Panc1 (cell line): ENCODE measurements around the gene LPP. TPM values are rescaled to one million over a fixed set of nuclear protein-coding genes. Genes with fewer than 3 reads are reported as not detected.

ENCODE experiments used
- ATAC-seq: fragments of 200-7000 bp; cut with Tn5 transposase; 2 replicates; pipeline ENCODE4 v1.9.1; 2020; ENCODE audit warnings: mild to moderate bottlenecking, moderate library complexity
- BruUV-seq: library from RNA; stranded (reverse); fragments of 400-500 nt; replicated peaks from 2 replicates; lab custom pipeline; 2021; lab: Mats Ljungman, UMichigan
- CTCF ChIA-PET: fragments of 300-600 bp; sonication (Branson Sonifier 250); formaldehyde crosslinking; loops from one replicate; lab custom pipeline; 2022; ENCODE audit warnings: antibody characterized with exemption; lab: Charles Lee
- POLR2A ChIA-PET: fragments of 300-600 bp; sonication (Branson Sonifier 250); formaldehyde crosslinking; loops from one replicate; lab custom pipeline; 2022; ENCODE audit warnings: antibody characterized with exemption; lab: Charles Lee
- DNase-seq: peaks from one replicate; pipeline ENCODE4 v3.0.0-alpha.2; 2010; ENCODE audit warnings: low read depth, low spot score
- H3K27ac ChIP-seq: 2 replicates; pipeline ENCODE4 v1.5.1; 2011; ENCODE audit warnings: mild to moderate bottlenecking, low read length, inconsistent platforms
- H3K27me3 ChIP-seq: fragments of 200-500 bp; sonication (Bioruptor generic); 2 replicates; pipeline ENCODE4 v1.6.0; 2014; ENCODE audit warnings: low read length, inconsistent platforms; ENCODE audit not compliant: control insufficient read depth, insufficient read depth
- H3K36me3 ChIP-seq: fragments of 200-500 bp; sonication (Bioruptor generic); 2 replicates; pipeline ENCODE4 v1.5.1; 2014; ENCODE audit warnings: inconsistent platforms, mild to moderate bottlenecking, low read length, moderate library complexity; ENCODE audit not compliant: control insufficient read depth, insufficient read depth
- H3K4me1 ChIP-seq: 2 replicates; pipeline ENCODE4 v1.5.1; 2011; ENCODE audit warnings: inconsistent platforms, mild to moderate bottlenecking, low read length, moderate library complexity; ENCODE audit not compliant: control insufficient read depth, insufficient read depth
- H3K4me3 ChIP-seq, 2 experiments: 2 replicates each; pipeline ENCODE4 v1.5.1; 2011 to 2012; ENCODE audit warnings: low read depth in 2 of 2, low read length in 2 of 2, mild to moderate bottlenecking in 2 of 2, inconsistent platforms in 1 of 2, moderate library complexity in 1 of 2
- H3K9me3 ChIP-seq: fragments of 200-500 bp; sonication (Bioruptor generic); 2 replicates; pipeline ENCODE4 v1.5.1; 2014; ENCODE audit warnings: low read depth, mild to moderate bottlenecking, inconsistent platforms, low read length, moderate library complexity; ENCODE audit not compliant: control insufficient read depth, insufficient read depth
- POLR2AphosphoS5 ChIP-seq: IDR thresholded peaks from 2 replicates; pipeline ENCODE4 v1.6.1; 2012; ENCODE audit warnings: mild to moderate bottlenecking, low read depth, low read length, moderate library complexity
- REST ChIP-seq, 2 experiments: IDR thresholded peaks; 2 replicates each; pipeline ENCODE4 v1.6.1; 2011 to 2012; ENCODE audit warnings: low read depth in 2 of 2, control low read depth in 1 of 2, low read length in 1 of 2, mild to moderate bottlenecking in 1 of 2, moderate library complexity in 1 of 2; ENCODE audit not compliant: insufficient read depth in 1 of 2
- SIN3A ChIP-seq: IDR thresholded peaks from 2 replicates; pipeline ENCODE4 v1.6.1; 2012; ENCODE audit warnings: low read depth, mild to moderate bottlenecking, low read length, moderate library complexity, borderline replicate concordance; ENCODE audit not compliant: insufficient read depth
- TCF7L2 ChIP-seq: IDR thresholded peaks from 2 replicates; pipeline ENCODE4 v1.6.1; 2011; ENCODE audit warnings: mild to moderate bottlenecking, low read depth, low read length, inconsistent platforms
- in situ Hi-C: cut with HindIII; loops from 2 replicates; pipeline ENCODE4 v1.10.0; 2016; ENCODE audit warnings: low sequenced_read_pairs, low pct_unique_long_range_greater_than_20kb
- intact Hi-C: fragments of 100-400 bp; cut with micrococcal nuclease; formaldehyde crosslinking; loops from one replicate; pipeline ENCODE4 v1.10.0; 2022; ENCODE audit not compliant: unreplicated experiment
- total RNA-seq: library from RNA; stranded (reverse); gene quantifications from one replicate; pipeline ENCODE4 v1.2.1, GENCODE V29; 2021; ENCODE audit not compliant: unreplicated experiment
- TF ChIP-seq, protein P1 (sequence below): fragments of 450-650 bp; IDR thresholded peaks from 2 replicates; pipeline ENCODE4 v1.5.1; 2017; ENCODE audit warnings: mild to moderate bottlenecking

LPP gene
- total RNA-seq, 1 experiment from 2014 or later: 90.0 TPM

- intact Hi-C loops: no loop called here
- in situ Hi-C loops: no loop called here
- no peak for DNase-seq
Observed at GRCh38 chr3:188482929-188483328, 329.0 kb downstream of the LPP start.

GRCh38 chr3:188486126-188486525 is 332.2 kb downstream of the LPP start:
- ATAC-seq: no peak
- CTCF ChIA-PET: no interaction called here
- TF ChIP-seq, protein P1, sequence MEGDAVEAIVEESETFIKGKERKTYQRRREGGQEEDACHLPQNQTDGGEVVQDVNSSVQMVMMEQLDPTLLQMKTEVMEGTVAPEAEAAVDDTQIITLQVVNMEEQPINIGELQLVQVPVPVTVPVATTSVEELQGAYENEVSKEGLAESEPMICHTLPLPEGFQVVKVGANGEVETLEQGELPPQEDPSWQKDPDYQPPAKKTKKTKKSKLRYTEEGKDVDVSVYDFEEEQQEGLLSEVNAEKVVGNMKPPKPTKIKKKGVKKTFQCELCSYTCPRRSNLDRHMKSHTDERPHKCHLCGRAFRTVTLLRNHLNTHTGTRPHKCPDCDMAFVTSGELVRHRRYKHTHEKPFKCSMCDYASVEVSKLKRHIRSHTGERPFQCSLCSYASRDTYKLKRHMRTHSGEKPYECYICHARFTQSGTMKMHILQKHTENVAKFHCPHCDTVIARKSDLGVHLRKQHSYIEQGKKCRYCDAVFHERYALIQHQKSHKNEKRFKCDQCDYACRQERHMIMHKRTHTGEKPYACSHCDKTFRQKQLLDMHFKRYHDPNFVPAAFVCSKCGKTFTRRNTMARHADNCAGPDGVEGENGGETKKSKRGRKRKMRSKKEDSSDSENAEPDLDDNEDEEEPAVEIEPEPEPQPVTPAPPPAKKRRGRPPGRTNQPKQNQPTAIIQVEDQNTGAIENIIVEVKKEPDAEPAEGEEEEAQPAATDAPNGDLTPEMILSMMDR: no peak
- TF ChIP-seq SIN3A: no peak
- TF ChIP-seq POLR2AphosphoS5: no peak
- no peak for TF ChIP-seq REST (IDR thresholded peaks at IDR 0.05; ENCODE audit: insufficient read depth in 1 of 2, low read depth in 2 of 2, low read length in 1 of 2)
- no peak for TF ChIP-seq TCF7L2
- intact Hi-C loops (no loop called here), in situ Hi-C loops (no loop called here)
- H3K4me1 ChIP-seq: peaks cover under 1% of the 10 kb centered on the region; the same call in 1 of the 2 replicates
- POLR2A ChIA-PET: no interaction called here
- DNase-seq: no peak
- H3K36me3 ChIP-seq: no peaks in the 10 kb centered on the region
- no peak overlapping the region for H3K4me3 ChIP-seq
- no peaks in the 10 kb centered on the region for H3K9me3 ChIP-seq
- no peaks in the 10 kb centered on the region for H3K27me3 ChIP-seq
- no TSS peak for BruUV-seq
- H3K27ac ChIP-seq: no peak overlapping the region

More at GRCh38 chr3:188482929-188483328, 329.0 kb downstream of the LPP start:
- Histone ChIP-seq H3K4me1 (no peaks in the 10 kb centered on the region), H3K4me3 (no peak overlapping the region), H3K36me3 (no peaks in the 10 kb centered on the region), H3K27me3 (no peaks in the 10 kb centered on the region), H3K9me3 (no peaks in the 10 kb centered on the region), H3K27ac (no peak overlapping the region)
- ChIA-PET CTCF (no interaction called here), POLR2A (no interaction called here)
- TF ChIP-seq POLR2AphosphoS5 (no peak), TCF7L2 (no peak)
- TF ChIP-seq, protein P1: no peak
- no peak for ATAC-seq
- BruUV-seq: no TSS peak

DNA sequence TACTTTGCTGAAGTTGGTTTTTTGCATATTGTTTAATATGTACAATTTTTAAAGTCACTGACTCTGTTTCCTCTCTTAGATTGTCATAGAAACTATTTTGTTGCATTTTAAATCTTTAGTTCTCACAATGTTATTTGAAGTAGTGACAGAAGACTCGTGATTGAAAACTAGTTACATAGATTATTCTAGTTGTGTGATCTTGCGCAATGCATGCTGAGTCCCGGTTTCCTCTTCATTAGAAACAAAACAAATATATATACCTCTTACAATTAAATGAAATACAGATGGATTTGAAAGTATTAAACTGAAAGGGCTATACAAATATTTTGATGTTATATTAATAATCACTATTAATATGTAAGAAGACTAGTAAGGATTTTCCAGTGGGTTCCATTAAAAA is 333.0 kb downstream of the LPP start:
- no peak for ATAC-seq
- intact Hi-C loops: no loop called here
- Histone ChIP-seq H3K4me1 (peaks cover 3% of the 10 kb centered on the region; the same call in 1 of the 2 replicates), H3K4me3 (no peak overlapping the region), H3K36me3 (no peaks in the 10 kb centered on the region), H3K27ac (no peak overlapping the region), H3K9me3 (no peaks in the 10 kb centered on the region), H3K27me3 (no peaks in the 10 kb centered on the region)
- no TSS peak for BruUV-seq
- ChIA-PET CTCF (no interaction called here), POLR2A (no interaction called here)
- DNase-seq: no peak
- in situ Hi-C loops: no loop called here
- no peak for TF ChIP-seq REST (IDR thresholded peaks at IDR 0.05; ENCODE audit: insufficient read depth in 1 of 2, low read depth in 2 of 2, low read length in 1 of 2)
- TF ChIP-seq, protein P1: no peak
- no peak for TF ChIP-seq POLR2AphosphoS5
- no peak for TF ChIP-seq TCF7L2
- TF ChIP-seq SIN3A: no peak
